GM18909 (cell line): ENCODE data around the gene SLC35D2.
"Not testable (repeated sequence)": the region's sequence is repeated elsewhere in the genome, so short reads cannot be mapped to it uniquely, and the experiment has no call there.

Experiments
- ATAC-seq: cut with Tn5 transposase; IDR thresholded peaks from one replicate; pipeline ENCODE4 v1.9.1; 2021; ENCODE audit warnings: mild to moderate bottlenecking; ENCODE audit not compliant: unreplicated experiment, poor library complexity

Gene SLC35D2

GRCh38 chr9:96362119-96362518 is 21.4 kb downstream of the SLC35D2 start:
- not testable (repeated sequence) for ATAC-seq

GRCh38 chr9:96361668-96362067 is 21.8 kb downstream of the SLC35D2 start:
- no peak for ATAC-seq

- ATAC-seq, result no peak
Observed at GRCh38 chr9:96360976-96361375, 22.5 kb downstream of the SLC35D2 start.

- ATAC-seq, result not testable (repeated sequence)
Observed at GRCh38 chr9:96360523-96360922, 23.0 kb downstream of the SLC35D2 start.

GRCh38 chr9:96350866-96351265 is 32.6 kb downstream of the SLC35D2 start:
- ATAC-seq, result no peak

GRCh38 chr9:96348261-96348660 is 35.2 kb downstream of the SLC35D2 start:
- no peak for ATAC-seq

GRCh38 chr9:96345551-96345950 is 38.0 kb downstream of the SLC35D2 start:
- no peak for ATAC-seq

GRCh38 chr9:96344458-96345180 is 38.9 kb downstream of the SLC35D2 start:
- no peak for ATAC-seq

- no peak for ATAC-seq
Observed at GRCh38 chr9:96343515-96344360, 39.8 kb downstream of the SLC35D2 start.

- no peak for ATAC-seq
Observed at GRCh38 chr9:96342571-96343245, 40.8 kb downstream of the SLC35D2 start.

- ATAC-seq, result no peak
Observed at GRCh38 chr9:96340707-96341106, 42.8 kb downstream of the SLC35D2 start.

- no peak for ATAC-seq
Observed at GRCh38 chr9:96338299-96338698, 45.2 kb downstream of the SLC35D2 start.

GRCh38 chr9:96333958-96334357 is 49.6 kb downstream of the SLC35D2 start:
- no peak for ATAC-seq

- ATAC-seq, result no peak
Observed at GRCh38 chr9:96331236-96331947, 52.1 kb downstream of the SLC35D2 start.

GRCh38 chr9:96327694-96328352 is 55.7 kb downstream of the SLC35D2 start:
- ATAC-seq, result no peak

- no peak for ATAC-seq
Observed at GRCh38 chr9:96323169-96323568, 60.3 kb downstream of the SLC35D2 start.

GRCh38 chr9:96322736-96323135 is 60.8 kb downstream of the SLC35D2 start:
- not testable (repeated sequence) for ATAC-seq

GRCh38 chr9:96322210-96322609 is 61.3 kb downstream of the SLC35D2 start:
- not testable (repeated sequence) for ATAC-seq

GRCh38 chr9:96321515-96321914 is 62.0 kb downstream of the SLC35D2 start:
- no peak for ATAC-seq

GRCh38 chr9:96320749-96321280 is 62.7 kb downstream of the SLC35D2 start:
- no peak for ATAC-seq
